NCI-H2029 treated with DMSO at 0.1 percent for 48 hours (cell line): ENCODE results near the gene KMO.

Experiments
- DNase-seq: peaks from one replicate; lab custom pipeline; 2025; lab: John Stamatoyannopoulos, UW

KMO gene

DNA sequence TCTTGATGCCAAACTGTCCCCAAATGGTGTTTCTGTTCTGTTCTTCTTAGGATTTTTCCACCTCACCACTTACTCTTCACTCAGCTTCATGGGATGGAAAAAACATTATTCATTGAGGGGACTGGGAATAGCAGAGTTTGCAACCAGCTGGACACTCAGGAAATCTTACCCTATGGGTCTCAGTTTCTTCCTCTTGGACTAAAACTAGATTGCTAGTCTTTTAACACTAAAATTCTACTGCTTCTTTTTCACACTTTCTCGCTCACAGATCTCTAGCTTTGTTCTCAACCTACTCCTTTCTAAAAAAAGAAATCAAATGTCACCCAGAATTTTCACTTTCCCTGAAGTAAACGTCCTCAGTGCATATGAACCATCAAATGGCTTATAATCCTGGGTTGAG, 4.8 kb downstream of the KMO start:
- DNase-seq: no peak

DNA sequence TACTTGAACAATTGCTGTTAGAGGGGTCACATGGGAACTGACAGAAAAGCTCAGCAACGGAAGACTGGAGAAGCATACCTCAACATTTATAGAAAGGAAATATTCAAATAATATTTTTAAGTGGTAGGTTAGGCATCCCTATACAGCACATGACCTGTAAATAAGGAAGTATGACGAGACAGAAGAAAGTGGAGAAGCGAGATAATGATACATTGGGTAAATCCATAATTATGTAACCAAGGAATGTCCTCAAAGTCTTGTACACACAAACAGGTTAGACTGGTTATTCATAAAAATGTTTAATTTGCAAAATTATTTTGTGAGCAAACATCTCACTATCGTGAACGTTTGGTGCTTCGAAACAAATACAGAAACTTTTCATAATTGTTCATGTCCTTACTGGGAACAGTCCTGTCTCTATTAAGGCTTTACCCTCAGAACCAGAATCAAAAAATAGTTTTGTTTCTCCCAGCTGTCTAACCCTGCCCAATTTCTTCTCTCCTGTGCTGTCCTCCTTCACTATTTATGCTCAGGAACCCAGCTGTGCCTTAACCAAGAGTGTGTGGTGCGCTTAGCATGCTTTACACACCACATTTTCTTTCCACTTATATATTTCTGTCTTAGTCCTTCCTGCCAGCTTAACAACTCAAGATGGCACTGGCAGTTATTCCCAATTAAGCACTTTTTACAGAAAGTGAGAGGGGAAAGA, 10.2 kb downstream of the KMO start:
- no peak for DNase-seq

DNA sequence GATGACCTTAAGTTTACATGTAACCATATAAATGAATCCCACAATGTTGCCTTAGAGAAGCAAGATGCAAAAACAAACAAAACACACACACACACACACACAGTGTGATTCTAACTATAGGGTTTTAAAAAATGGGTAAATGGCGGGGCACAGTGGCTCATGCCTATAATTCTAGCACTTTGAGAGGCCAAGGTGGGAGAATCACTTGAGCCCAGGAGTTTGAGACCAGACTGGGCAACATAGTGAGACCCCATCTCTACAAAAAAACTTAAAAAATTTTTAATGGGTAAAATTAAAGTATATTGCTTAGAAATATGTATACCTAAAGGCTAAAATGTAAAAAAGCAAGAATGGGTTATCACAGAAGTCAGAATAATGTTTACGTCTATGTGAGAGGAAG, 15.8 kb downstream of the KMO start:
- no peak for DNase-seq

DNA sequence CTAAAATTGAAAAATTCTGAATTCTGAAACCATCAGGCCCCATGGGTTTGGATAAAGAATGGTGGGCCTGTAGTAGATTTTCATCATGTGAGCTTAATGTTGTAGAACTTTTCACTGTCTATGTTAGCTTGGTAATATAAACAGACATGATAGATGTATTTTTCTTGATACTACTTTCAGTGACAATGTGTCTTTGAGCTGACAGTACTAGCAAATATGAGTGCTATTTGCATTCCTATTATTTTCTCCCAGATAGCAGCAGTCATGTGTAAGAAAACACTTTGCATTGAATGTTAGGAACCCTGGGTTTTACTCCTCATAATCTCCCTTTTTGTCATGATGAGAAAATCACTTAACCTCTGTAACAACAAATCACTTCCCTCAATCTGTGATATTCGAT, 18.1 kb downstream of the KMO start:
- DNase-seq: no peak

DNA sequence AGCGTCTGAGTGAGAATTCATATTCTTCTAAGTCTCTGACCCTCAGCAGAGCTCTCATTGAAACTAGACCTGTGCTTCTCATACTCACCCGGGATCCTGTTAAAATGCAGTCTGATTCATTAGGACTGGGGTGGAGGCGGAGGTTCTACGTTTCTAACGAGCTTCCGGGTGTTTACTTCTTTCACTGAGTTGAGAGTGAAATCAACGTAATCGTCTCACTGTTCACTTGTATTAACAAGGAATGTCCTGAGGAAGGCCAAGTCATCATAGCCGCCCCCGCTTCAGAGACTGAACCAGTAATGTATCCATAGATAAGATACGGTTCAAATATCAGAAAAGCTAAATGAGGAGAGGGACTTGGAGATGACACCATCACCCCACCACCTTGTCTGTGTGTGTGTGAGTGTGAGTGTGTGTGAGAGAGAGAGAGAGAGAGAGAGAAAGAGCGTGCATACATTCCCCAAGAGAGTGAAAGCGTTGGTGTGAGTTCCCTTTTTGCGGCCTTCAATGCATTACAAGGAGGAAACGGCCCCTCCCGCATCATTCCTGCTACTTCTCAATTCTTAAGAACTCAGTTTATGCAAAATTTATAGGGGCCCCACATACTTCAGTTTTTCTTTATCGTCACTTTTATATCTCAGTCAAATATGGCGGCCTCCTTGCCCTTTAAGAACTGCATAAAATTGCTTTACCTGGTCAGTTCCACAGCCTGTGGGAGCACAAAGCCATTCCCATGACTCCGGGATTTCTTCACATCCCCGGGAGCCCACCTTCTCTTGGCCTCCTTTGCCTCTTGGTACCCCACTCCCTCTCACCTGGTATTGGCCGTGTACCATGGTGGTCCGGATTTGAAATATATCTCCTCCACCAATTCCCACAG, 19.8 kb downstream of the KMO start:
- DNase-seq: no peak

DNA sequence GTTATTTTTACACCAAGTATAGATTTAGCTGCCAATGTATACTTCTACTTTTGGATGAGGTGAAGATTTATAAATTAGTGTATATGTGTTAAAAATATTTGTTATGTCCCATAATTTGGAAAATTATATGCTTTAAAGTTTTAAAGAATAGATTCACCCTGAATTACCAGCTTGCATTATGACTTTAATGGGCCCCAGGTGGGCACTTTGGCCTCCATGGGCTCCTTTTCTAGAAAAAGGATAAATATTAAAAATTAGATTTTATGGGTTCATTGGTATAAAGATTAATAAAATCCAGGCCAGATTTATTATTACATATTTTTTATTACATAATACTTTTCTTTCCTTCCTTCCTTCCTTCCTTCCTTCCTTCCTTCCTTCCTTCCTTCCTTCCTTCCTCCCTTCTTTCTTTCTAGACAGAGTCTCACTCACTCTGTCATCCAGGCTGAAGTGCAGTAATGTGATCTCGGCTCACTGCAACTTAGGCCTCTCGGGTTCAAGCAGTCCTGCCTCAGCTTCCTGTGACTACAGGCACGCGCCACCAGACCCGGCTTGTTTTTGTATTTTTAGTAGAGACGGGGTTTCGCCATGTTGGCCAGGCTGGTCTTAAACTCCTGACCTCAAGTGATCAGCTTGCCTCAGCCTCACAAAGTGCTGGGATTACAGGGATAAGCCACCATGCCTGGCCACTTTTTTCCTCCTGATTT, 21.9 kb downstream of the KMO start:
- DNase-seq: no peak

DNA sequence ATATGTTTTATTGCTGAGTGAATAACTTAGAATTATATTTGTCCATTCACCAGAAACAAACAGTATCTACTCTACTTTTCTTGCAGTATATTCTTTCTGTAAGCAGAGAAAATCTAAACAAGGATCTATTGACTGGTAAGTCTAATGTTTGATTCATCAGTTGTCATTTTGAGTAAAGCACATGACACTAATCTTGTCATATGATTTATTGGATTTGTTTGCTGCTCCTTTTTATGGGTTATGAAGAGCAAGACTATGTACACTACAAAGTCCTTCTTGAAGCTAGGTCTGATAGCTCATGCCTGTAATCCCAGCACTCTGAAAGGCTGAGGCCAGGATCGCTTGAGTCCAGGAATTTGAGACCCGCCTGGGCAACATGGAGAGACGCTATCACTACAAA, 23.3 kb downstream of the KMO start:
- no peak for DNase-seq

DNA sequence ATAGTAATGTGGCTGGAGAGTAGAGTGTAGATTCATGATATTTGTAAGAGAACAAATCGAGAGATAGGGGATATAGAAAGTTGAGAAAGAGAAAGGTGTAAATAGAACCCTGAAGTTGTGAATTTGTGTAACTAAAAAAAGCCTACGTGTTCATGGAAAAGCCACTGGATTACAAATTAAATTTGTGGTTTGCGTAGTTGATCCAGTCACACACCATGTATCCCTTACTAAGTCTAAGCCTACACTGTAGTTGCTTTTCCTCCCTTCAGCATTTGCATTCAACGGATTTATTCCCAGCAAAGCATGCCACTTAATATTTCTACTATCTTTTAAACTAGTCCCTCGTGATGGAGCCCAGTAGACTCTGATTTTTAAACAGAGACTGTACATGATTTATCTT, 24.9 kb downstream of the KMO start:
- no peak for DNase-seq

DNA sequence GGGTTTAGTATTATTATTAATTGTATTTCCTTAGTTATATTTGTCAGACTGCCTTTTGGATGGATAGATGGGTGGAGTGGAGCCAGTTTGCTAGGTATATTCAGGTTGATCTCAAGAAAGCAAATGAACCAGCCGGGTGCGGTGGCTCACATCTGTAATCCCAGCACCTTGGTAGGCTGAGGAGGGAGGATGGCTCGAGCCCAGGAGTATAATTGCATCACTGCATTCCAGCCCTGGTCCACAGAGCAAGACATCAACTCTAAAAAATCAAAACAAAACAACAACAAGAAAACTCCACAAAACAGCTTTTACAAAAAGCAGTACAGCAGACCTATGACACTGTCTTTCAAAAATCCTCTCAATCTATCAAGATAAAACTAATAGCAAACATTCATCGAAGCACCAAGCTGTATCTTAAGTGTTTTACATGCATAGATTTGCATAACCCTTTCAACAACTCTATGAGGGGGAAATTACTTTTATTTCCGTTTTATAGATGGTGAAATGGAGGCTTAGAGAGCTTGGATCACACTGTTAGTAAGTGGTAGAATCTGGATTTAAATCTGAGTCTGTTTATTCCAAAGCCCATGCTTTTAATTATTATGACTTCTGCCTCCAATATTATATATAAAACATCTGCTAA, 25.5 kb downstream of the KMO start:
- DNase-seq: no peak

DNA sequence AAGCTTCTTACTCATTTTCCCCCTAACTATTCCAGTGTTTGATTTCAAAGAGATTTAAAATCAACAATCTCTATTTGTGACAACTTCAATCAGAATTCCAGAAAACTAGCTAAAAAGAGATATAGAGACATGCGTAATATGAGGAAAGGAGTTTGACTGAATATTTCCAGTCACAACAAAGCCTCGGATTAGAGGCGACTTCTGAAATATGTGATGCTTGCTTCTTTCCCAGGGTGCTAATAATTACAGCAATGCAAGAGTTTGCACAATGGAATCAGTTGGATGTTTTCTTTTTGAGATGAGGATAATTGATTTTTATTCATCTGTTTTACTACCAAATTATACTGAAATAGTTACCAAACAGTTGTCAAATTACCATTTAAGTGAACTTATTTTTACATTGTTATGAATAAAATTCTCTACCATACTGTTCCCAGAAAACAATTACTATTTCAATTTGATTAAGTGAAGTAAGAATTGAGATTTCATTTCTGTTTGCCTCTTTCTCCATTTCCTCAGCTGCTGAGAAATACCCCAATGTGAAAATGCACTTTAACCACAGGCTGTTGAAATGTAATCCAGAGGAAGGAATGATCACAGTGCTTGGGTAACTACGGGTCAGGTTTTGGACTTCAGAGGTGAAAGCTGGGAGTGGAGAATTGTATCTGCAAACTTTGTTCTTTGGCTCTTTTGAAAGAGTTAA, 28.1 kb downstream of the KMO start:
- no peak for DNase-seq

DNA sequence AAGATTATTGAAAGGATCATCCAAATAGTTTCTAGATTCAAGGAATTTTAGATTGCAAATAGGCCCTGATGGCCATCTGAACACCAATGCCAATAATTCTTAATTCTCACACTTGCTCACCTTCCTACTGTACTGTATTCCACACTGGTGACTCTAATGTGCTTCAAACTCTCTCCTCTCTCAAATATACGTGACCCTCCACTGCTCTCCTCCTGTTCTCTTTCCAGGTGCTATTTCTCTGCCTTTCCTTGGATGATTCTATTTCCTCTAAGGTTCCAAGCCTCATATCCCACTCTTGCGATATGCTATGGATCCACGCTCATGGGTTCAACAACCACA, 28.6 kb downstream of the KMO start:
- DNase-seq: no peak

DNA sequence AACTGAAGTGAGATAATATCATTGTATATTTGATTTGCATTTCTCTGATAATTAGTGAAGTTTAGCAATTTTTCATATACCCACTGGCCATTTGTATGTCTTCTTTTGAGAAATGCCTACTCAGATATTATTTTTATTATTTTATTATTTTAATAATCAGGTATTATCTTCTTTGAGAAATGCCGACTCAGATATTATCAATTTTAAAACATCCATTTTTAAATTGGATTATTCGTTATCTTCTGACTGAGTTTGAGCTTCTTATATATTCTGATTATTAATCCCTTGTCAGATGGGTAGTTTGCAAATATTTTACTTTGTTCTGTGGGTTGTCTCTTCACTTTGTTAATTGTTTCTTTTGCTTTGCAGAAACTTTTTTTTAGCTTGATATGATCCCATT, 37.7 kb downstream of the KMO start:
- DNase-seq: no peak

DNA sequence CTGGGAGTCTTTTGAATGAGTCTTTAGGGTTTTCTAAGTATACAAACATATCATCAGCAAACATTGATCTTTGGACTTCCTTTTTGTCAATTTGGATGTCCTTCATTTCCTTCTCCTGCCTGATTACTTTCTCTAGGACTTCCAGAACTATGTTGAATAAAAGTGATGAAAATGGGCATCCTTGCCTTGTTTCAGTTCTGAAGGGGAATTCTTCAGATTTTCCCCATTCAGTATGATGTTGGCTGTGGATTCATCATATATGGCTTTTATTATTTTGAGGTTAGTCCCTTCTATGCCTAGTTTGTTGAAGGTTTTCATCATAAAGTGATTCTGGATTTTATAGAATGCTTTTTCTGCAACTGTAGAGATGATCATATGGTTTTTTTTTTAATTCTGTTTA, 42.0 kb downstream of the KMO start:
- no peak for DNase-seq

DNA sequence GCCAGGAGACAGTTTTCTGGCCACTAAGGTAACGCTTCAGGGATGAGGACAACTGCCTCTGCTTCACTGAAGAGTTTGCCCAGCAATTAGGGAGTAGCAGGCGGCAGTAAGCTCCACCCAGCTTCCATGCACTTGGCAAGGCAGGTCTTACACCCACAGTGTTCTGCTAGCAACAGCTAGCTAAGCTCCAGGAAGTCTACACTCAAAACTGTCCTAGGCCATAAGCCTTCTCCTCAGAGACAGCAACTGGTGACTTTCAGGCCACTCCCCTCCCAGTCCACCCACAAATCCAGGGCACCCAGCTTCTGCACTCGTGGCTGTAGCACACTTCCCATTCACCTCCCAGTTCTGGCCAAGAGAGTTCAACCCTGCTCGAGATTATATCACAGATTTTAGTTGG, 47.3 kb downstream of the KMO start:
- DNase-seq: no peak

DNA sequence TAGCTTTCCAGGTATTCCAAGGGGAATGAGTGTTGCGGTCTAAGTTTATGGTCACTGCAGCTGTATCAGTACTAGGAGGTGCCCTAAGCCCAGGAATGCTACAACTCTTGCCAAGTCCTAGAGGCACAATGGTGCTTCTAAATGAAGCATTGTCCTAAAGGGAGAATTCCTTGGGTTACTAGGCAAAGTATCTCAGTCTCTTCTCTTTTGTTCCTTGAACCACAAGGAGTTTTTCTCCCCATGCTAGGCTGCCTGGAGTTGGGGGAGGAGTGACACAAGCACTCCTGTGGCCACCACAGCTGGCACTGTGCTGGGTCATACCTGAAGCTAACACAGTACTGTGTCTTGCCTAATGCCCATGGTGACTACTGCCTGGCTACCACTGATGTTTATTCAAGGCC, 50.7 kb downstream of the KMO start:
- peak; percentile 2 for DNase-seq

DNA sequence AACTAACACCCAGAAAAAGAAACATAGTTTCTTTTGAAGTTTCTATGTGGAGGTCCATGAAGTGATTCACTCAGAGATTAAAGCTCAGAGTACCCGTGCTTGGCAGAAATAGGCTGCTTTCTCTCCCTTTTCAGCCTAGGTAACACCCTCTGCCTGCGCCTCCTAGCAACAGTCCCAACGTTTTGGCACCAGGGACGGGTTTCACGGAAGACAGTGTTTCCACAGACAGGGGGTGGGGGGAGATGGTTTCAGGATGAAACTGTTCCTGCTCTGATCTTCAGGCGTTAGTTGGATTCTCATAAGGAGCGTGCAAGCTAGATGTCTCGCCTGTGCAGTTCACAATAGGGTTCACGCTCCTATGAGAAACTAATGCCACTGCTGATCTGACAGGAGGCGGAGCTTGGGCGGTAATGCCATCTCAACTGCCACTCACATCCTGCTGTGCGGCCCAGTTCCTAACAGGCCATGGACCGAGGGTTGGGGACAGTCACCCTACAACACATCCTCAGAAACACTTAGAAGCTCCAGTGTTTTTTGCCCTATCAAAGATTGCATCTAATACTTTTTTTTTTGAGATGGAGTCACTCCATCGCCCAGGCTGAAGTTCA, 54.8 kb downstream of the KMO start:
- DNase-seq: no peak

DNA sequence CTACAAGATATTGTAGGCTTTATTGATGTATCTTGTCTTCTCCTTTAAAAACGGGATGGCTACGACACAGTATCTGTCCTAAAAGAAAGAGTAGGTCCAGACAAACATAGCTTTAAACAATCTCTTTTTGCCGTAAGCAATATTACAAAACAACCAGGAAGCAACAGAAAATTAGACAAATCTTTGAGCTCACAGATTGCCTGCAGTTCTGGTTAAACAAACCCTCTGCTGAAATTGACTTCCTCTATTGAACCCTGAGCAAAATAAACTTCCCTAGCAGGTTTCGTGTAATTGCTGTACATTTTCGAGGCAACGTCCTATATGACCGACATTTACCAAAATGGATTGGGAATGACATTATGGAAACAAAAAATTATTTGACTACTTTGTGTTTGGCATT, 57.3 kb downstream of the KMO start:
- DNase-seq: no peak

DNA sequence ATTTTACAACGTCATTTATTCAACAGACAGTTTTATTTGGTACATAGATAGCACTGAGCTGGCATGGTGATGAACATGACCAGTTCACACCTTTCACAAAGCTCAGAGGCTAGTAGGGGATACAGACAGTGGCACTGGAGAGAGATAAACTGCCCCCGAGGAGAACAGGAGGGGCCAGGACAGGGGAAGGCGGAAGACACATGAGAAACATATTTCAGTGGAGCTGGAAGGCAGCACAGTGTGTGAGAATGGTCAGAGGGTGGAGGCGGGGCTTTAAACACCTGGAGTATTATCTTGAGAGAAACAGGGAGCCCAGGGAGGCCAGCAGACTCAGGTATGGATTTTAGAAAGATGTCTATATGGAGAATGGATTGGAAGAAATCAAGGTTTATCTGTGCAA, 58.5 kb downstream of the KMO start:
- no peak for DNase-seq

DNA sequence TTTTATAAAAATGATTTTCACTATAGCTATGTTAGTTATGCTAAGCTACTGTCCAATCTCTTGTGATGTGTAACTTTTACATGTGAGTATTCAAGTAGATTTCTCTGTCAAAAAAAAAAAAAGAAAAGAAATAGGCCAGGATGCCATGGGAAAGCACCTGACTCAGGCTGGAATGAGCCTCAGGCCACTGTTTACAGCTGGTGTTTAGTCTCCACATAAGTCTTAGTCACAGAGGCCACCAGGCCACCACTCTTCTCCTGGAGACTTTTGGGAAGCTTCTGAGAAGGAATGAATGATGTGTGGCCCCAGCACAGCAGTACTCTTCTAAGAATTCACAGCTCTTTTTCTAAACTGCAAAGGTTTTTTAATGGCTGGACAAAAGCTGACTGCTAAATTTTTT, 59.1 kb downstream of the KMO start:
- DNase-seq: no peak

DNA sequence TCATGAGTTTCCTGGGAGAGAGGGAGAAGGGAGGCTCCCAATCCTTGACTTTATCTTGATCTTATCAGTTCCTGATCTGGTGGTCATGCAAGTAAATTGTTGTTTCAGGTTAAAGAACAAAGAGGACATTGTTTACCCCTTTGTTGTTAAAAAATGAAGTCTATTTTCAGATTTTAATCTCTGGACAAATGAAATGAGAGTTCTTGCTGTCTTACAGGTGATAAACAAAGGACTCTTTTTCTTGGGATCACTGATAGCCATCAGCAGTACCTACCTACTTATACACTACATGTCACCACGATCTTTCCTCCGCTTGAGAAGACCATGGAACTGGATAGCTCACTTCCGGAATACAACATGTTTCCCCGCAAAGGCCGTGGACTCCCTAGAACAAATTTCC, 59.6 kb downstream of the KMO start:
- DNase-seq: no peak

DNA sequence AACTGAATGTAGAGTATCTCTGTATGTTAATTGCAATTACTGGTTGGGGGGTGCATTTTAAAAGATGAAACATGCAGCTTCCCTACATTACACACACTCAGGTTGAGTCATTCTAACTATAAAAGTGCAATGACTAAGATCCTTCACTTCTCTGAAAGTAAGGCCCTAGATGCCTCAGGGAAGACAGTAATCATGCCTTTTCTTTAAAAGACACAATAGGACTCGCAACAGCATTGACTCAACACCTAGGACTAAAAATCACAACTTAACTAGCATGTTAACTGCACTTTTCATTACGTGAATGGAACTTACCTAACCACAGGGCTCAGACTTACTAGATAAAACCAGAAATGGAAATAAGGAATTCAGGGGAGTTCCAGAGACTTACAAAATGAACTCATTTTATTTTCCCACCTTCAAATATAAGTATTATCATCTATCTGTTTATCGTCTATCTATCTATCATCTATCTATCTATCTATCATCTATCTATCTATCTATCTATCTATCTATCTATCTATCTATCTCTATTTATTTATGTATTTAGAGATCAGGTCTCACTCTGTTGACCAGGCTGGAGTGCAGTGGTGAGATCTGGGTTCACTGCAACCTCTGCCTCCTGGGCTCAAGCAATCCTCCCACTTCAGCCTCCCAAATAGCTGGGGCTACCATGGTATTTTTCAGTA, 60.2 kb downstream of the KMO start:
- no peak for DNase-seq
